ENCODE data around the gene MN1. TPM values are rescaled to one million over a fixed set of nuclear protein-coding genes. Genes with fewer than 3 reads are reported as not detected.
A peak's percentile ranks its signal among the peaks of the same experiment; 100 is the strongest.
"Not testable (repeated sequence)": the region's sequence is repeated elsewhere in the genome, so short reads cannot be mapped to it uniquely, and the experiment has no call there.

Gene MN1
- total RNA-seq, 1 donor from 2014 or later: 4.5 TPM

GRCh38 chr22:27748751-27749191 lies 52.8 kb downstream of the MN1 start:
- no peak for DNase-seq (ENCODE audit: low read depth)
- no peak for TF ChIP-seq CTCF (IDR thresholded peaks at IDR 0.05; ENCODE audit: insufficient read depth, low read length, poor library complexity, severe bottlenecking)
- H3K36me3 ChIP-seq (ENCODE audit: control insufficient read depth, insufficient read depth, low read length): no peaks in the 10 kb centered on the region
- H3K4me3 ChIP-seq (ENCODE audit: low read depth, low read length): no peak overlapping the region
- peaks cover 11% of the 10 kb centered on the region for H3K27me3 ChIP-seq (ENCODE audit: control insufficient read depth, insufficient read depth, low read length)

GRCh38 chr22:27748349-27748748 lies 53.2 kb downstream of the MN1 start:
- peaks cover 11% of the 10 kb centered on the region for H3K27me3 ChIP-seq (ENCODE audit: control insufficient read depth, insufficient read depth, low read length)
- no peaks in the 10 kb centered on the region for H3K36me3 ChIP-seq (ENCODE audit: control insufficient read depth, insufficient read depth, low read length)
- H3K4me3 ChIP-seq (ENCODE audit: low read depth, low read length): no peak overlapping the region
- DNase-seq (ENCODE audit: low read depth): no peak
- no peak for TF ChIP-seq CTCF (IDR thresholded peaks at IDR 0.05; ENCODE audit: insufficient read depth, low read length, poor library complexity, severe bottlenecking)

DNA sequence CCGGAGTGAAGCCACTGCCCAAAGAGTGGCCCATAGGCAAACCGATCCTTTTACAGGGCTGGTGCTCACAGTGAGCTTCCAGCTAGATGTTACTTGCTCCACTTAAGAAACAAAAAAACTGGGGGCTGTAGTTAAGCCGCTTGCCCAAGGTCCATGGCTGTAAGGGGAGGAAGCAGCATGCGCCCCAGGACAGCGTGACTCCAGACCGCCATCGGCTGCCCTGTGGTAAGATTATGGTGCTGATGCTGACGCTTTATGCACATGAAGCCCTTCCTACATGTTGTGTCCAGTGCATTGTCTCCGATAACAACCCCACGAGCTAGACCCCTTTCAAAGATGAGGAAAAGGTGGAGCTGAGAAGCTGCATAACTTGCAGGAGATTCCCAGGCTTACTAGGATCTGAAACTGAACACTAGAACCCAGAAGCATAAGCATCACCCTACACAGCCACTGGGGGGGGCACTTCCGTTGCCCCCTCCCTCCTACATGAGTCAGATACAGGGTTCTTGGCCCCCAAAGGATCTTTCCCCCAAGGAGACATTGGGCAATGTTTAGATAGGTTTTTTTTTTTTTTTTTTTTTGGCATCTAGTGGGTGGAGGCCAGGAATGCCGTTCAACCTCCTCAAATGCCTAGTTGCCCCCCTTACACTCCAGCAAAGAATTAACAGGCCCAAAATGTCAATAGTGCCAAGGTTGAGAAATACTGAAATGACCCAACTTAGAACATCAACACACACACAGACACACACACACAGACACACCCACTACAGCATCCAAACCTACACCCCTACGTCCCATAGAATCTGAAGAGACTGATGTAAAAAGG lies 53.9 kb downstream of the MN1 start:
- H3K36me3 ChIP-seq (ENCODE audit: control insufficient read depth, insufficient read depth, low read length): no peaks in the 10 kb centered on the region
- H3K27me3 ChIP-seq (ENCODE audit: control insufficient read depth, insufficient read depth, low read length): peaks cover 9% of the 10 kb centered on the region
- DNase-seq (ENCODE audit: low read depth): no peak
- TF ChIP-seq CTCF (IDR thresholded peaks at IDR 0.05; ENCODE audit: insufficient read depth, low read length, poor library complexity, severe bottlenecking): peak; percentile 31
- H3K4me3 ChIP-seq (ENCODE audit: low read depth, low read length): no peak overlapping the region

DNA sequence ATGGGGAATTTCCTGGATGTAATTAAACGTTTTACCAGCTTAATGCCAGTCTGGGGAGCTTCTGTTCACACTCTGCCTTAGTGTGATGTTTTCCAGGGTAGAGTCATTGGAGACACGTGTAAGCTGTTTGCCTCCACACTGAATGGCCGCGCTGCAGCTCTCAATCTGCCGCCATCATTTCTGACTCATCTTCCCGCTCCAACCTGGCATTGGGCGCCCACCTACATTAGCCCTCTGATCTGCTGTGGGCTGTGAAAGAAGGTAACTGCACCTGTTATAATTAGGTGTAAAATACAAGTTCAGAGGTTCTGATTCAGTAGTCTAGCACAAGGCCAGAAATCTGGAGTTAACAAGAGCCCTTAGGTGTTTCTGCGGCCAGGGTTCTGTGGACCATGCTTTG lies 54.6 kb downstream of the MN1 start:
- TF ChIP-seq CTCF (IDR thresholded peaks at IDR 0.05; ENCODE audit: insufficient read depth, low read length, poor library complexity, severe bottlenecking): no peak
- peaks cover 9% of the 10 kb centered on the region for H3K27me3 ChIP-seq (ENCODE audit: control insufficient read depth, insufficient read depth, low read length)
- H3K4me3 ChIP-seq (ENCODE audit: low read depth, low read length): no peak overlapping the region
- H3K36me3 ChIP-seq (ENCODE audit: control insufficient read depth, insufficient read depth, low read length): no peaks in the 10 kb centered on the region
- DNase-seq (ENCODE audit: low read depth): no peak

GRCh38 chr22:27745809-27746208 lies 55.7 kb downstream of the MN1 start:
- Histone ChIP-seq H3K36me3 (ENCODE audit: control insufficient read depth, insufficient read depth, low read length) (no peaks in the 10 kb centered on the region), H3K27me3 (ENCODE audit: control insufficient read depth, insufficient read depth, low read length) (peaks cover 9% of the 10 kb centered on the region), H3K4me3 (ENCODE audit: low read depth, low read length) (no peak overlapping the region)
- no peak for TF ChIP-seq CTCF (IDR thresholded peaks at IDR 0.05; ENCODE audit: insufficient read depth, low read length, poor library complexity, severe bottlenecking)
- DNase-seq (ENCODE audit: low read depth): no peak

GRCh38 chr22:27745154-27745553 lies 56.4 kb downstream of the MN1 start:
- DNase-seq (ENCODE audit: low read depth): no peak
- TF ChIP-seq CTCF (IDR thresholded peaks at IDR 0.05; ENCODE audit: insufficient read depth, low read length, poor library complexity, severe bottlenecking): no peak
- Histone ChIP-seq H3K27me3 (ENCODE audit: control insufficient read depth, insufficient read depth, low read length) (peaks cover 9% of the 10 kb centered on the region), H3K4me3 (ENCODE audit: low read depth, low read length) (no peak overlapping the region), H3K36me3 (ENCODE audit: control insufficient read depth, insufficient read depth, low read length) (no peaks in the 10 kb centered on the region)

DNA sequence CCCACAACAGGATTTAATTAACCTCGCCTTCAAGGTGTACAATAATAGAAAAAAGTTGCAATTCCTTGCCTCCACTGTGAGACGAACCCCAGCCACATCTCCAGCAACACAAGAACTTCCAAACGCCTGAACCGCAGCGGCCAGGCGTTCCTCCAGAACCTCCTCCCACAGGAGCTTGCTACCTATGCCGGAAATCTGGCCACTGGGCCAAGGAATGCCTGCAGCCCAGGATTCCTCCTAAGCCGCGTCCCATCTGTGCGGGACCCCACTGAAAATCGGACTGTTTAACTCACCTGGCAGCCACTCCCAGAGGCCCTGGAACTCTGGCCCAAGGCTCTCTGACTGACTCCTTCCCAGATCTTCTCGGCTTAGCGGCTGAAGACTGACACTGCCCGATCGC lies 57.5 kb downstream of the MN1 start:
- not testable (repeated sequence) for DNase-seq (ENCODE audit: low read depth); H3K36me3 ChIP-seq (ENCODE audit: control insufficient read depth, insufficient read depth, low read length); H3K4me3 ChIP-seq (ENCODE audit: low read depth, low read length)

More for the DNA sequence above, 57.5 kb downstream of the MN1 start:
- not testable (repeated sequence) for H3K27me3 ChIP-seq (ENCODE audit: control insufficient read depth, insufficient read depth, low read length)
